K562 (cell line): ENCODE data around the gene TREH. TPM values are rescaled to one million over a fixed set of nuclear protein-coding genes. Genes with fewer than 3 reads are reported as not detected.
A peak's percentile ranks its signal among the peaks of the same experiment; 100 is the strongest.

Source experiments
- ATAC-seq: fragments of 200-7000 bp; cut with Tn5 transposase; 3 replicates; pipeline ENCODE4 v1.9.1; 2020; ENCODE audit warnings: moderate library complexity
- BruUV-seq: library from RNA; stranded (reverse); fragments of 400-500 nt; replicated peaks from 2 replicates; lab custom pipeline; 2021; lab: Mats Ljungman, UMichigan
- CTCF ChIA-PET: fragments of 300-600 bp; formaldehyde crosslinking; extraction: SDS; loops from one replicate; lab custom pipeline; 2021; ENCODE audit warnings: low intra/inter-chr PET ratio; lab: Yijun Ruan, JAX
- POLR2A ChIA-PET: fragments of 300-600, 350-650 bp; sonication (Branson Sonifier 250); formaldehyde crosslinking; extraction: SDS; loops from one replicate; lab custom pipeline; 2021; ENCODE audit warnings: antibody characterized with exemption, inconsistent platforms; lab: Yijun Ruan, JAX
- DNase-seq, 4 experiments: peaks; one replicate each; pipeline versions ENCODE4 v3.0.0 to v3.0.0-alpha.2; 2011 to 2018; ENCODE audit warnings: low spot score in 3 of 4, mixed read lengths in 3 of 4; ENCODE audit errors: extremely low read depth in 1 of 4
- FAIRE-seq: peaks from 2 replicates; lab custom pipeline; 2011; peaks lifted over from hg19 to GRCh38; lab: Jason Lieb, UNC
- H2AFZ ChIP-seq: 2 replicates; pipeline ENCODE4 v1.6.0; 2011; ENCODE audit warnings: low read depth, low read length, control low read depth, inconsistent platforms
- H3K27ac ChIP-seq: fragments of 200-600 bp; 3 replicates; pipeline ENCODE4 v1.8.0; 2011; ENCODE audit warnings: low read depth, mild to moderate bottlenecking, control low read depth, inconsistent platforms, low read length, moderate library complexity, mixed read lengths; ENCODE audit errors: extremely low read depth
- H3K27me3 ChIP-seq, 2 experiments: fragments of 300-600 bp in 1 of 2; 2 replicates in 1 of 2; 3 replicates in 1 of 2; pipeline versions ENCODE4 v1.6.0 to v1.8.0; 2011; ENCODE audit warnings: inconsistent platforms in 2 of 2, low read length in 2 of 2, mild to moderate bottlenecking in 1 of 2, mixed read lengths in 1 of 2, moderate library complexity in 1 of 2; ENCODE audit not compliant: control insufficient read depth in 2 of 2, insufficient read depth in 2 of 2
- H3K36me3 ChIP-seq: fragments of 300-600 bp; 3 replicates; pipeline ENCODE4 v1.8.0; 2011; ENCODE audit warnings: mild to moderate bottlenecking, low read length, inconsistent platforms; ENCODE audit not compliant: control insufficient read depth, insufficient read depth
- H3K4me1 ChIP-seq, 2 experiments: fragments of 200-600 bp in 1 of 2; replicated peaks in 1 of 2; 2 replicates in 1 of 2; 3 replicates in 1 of 2; pipeline versions ENCODE4 v1.5.1 to v1.8.0; 2011; ENCODE audit warnings: inconsistent platforms in 2 of 2, low read length in 2 of 2, mild to moderate bottlenecking in 1 of 2, mixed read lengths in 1 of 2, moderate library complexity in 1 of 2; ENCODE audit not compliant: control insufficient read depth in 2 of 2, insufficient read depth in 2 of 2
- H3K4me2 ChIP-seq: 2 replicates; pipeline ENCODE4 v1.6.1; 2011; ENCODE audit warnings: low read length, control low read depth, inconsistent platforms, mixed read lengths; ENCODE audit not compliant: insufficient read depth
- H3K4me3 ChIP-seq: fragments of 200-600 bp; sonication (generic), shearing (Covaris generic); 2 replicates; pipeline ENCODE4 v1.5.1; 2016; ENCODE audit warnings: control low read depth, inconsistent platforms
- H3K79me2 ChIP-seq: fragments of 200-600 bp; 3 replicates; pipeline ENCODE4 v1.8.0; 2011; ENCODE audit warnings: low read length, inconsistent platforms; ENCODE audit not compliant: control insufficient read depth, insufficient read depth
- H3K9ac ChIP-seq, 2 experiments: 2 replicates each; pipeline versions ENCODE4 v1.6.0 to v1.6.1; 2011; ENCODE audit warnings: low read depth in 2 of 2, low read length in 2 of 2, control low read depth in 1 of 2, inconsistent platforms in 1 of 2, mild to moderate bottlenecking in 1 of 2, mixed read lengths in 1 of 2; ENCODE audit not compliant: insufficient read depth in 1 of 2
- H3K9me1 ChIP-seq: one replicate; pipeline ENCODE4 v1.6.0; 2011; ENCODE audit warnings: inconsistent platforms, mild to moderate bottlenecking, low read length, moderate library complexity; ENCODE audit not compliant: control insufficient read depth, insufficient read depth
- H3K9me3 ChIP-seq: replicated peaks from 2 replicates; pipeline ENCODE4 v1.5.1; 2011; ENCODE audit warnings: low read depth, low read length, inconsistent platforms; ENCODE audit not compliant: control insufficient read depth, insufficient read depth
- H4K20me1 ChIP-seq: replicated peaks from 2 replicates; pipeline ENCODE4 v1.6.1; 2011; ENCODE audit warnings: low read length, inconsistent platforms, mixed read lengths; ENCODE audit not compliant: control insufficient read depth, insufficient read depth
- ELF2 ChIP-seq: fragments of 250-450 bp; sonication (Bioruptor Pico); IDR thresholded peaks from 2 replicates; pipeline ENCODE4 v1.5.0; 2021; ENCODE audit warnings: mild to moderate bottlenecking
- NCOA4 ChIP-seq: fragments of 450-650 bp; IDR thresholded peaks from 2 replicates; pipeline ENCODE4 v1.6.1; 2018; ENCODE audit warnings: mild to moderate bottlenecking; ENCODE audit not compliant: partially characterized antibody
- SOX6 ChIP-seq: fragments of 450-650 bp; IDR thresholded peaks from 2 replicates; pipeline ENCODE4 v1.6.1; 2014; ENCODE audit warnings: mild to moderate bottlenecking
- WGBS: fragments of 100-300 bp; shearing (Covaris generic); methylation state at CpG from one replicate; pipeline ENCODE4 v1.1.6; 2016; ENCODE audit warnings: low coverage, mixed read lengths; ENCODE audit not compliant: insufficient coverage; ENCODE audit errors: missing lambda C conversion rate; 5-methylcytosine and 5-hydroxymethylcytosine counted together
- in situ Hi-C: fragments of 300-500 bp; cut with MboI; formaldehyde crosslinking; loops from 4 replicates; pipeline ENCODE4 v1.15.0; 2018; ENCODE audit warnings: inconsistent platforms, mixed read lengths
- intact Hi-C: fragments of 100-400 bp; cut with micrococcal nuclease; formaldehyde crosslinking; loops from 2 replicates; pipeline ENCODE4 v1.14.2; 2022
- polyA plus RNA-seq, 8 experiments: library from polyadenylated mRNA; depleted of rRNA in 4 of 8; stranded (reverse) in 5 of 8; unstranded in 3 of 8; fragments of >200 nt; fragmentation: Nextera tagmentation in 2 of 8; fragmentation: Illumina TruSeq in 1 of 8; extraction: Ambion mirVana in 2 of 8; extraction: Trizol in 1 of 8; gene quantifications; 2 replicates each; pipeline versions ENCODE4 v1.2.1 to v1.2.3, GENCODE V29; 2011 to 2014; ENCODE audit warnings: inconsistent platforms in 1 of 8, missing spikeins in 1 of 8
- total RNA-seq, 7 experiments: library from RNA; depleted of rRNA in 6 of 7; stranded (reverse); fragments of >200 nt in 6 of 7; fragmentation: Illumina TruSeq in 2 of 7; extraction: Trizol in 2 of 7; gene quantifications; 2 replicates each; pipeline versions ENCODE4 v1.2.1 to v1.2.3, GENCODE V29; 2011 to 2021; ENCODE audit warnings: low replicate concordance in 1 of 7
- TF ChIP-seq, protein P1 (sequence below): IDR thresholded peaks from 2 replicates; pipeline ENCODE4 v1.6.1; 2014; ENCODE audit warnings: antibody characterized with exemption

The TREH gene
- total and polyA plus RNA-seq, 9 of the 15 experiments (the other 6 are each of a cell fraction or from before 2014, with no cell fraction given) = 0.09 to 0.20 (median 0.11) TPM; not detected in 6

DNA sequence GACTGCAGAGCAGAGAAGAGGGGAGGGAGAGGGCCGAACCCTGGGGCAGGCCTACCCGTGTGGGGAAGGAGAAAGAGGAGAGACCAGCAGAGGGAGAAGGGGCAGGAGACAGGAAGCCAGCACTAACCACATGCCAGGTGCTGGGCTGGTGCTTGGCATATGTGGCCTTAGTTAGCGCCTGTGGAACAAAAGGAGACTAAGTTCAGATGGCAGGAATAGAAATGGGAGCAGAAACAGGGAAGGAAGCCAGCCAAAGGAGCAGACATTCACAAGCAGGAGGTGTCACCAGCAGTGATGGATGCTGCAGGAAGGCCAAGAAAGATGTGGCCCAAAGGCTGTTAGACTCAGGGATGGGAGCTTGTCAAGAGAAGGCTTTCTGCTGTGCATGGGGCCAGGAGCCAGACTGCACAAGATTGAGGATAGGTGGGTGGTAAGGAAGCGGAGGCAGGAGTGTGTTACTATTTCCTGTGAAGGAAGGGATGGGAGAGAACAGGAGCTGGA, 26.7 kb downstream of the TREH start:
- ATAC-seq (no peak), DNase-seq (no peak), FAIRE-seq (no peak)
- intact Hi-C loops (loop anchor here (10.0 kb wide), 1 partner anchor 302 kb away; the partner anchor contains the start of gene UPK2), in situ Hi-C loops (no loop called here)
- Histone ChIP-seq H3K27me3 (no peaks in the 10 kb centered on the region), H3K36me3 (peaks cover 31% of the 10 kb centered on the region), H3K4me3 (no peak overlapping the region), H3K4me2 (no peak overlapping the region), H3K9me3 (no peaks in the 10 kb centered on the region), H3K27ac (no peak overlapping the region), H4K20me1 (no peaks in the 10 kb centered on the region), H3K79me2 (no peaks in the 10 kb centered on the region), H3K4me1 (peaks cover 0 to 2% of the 10 kb centered on the region in 2 experiments; a peak in 1 of 5 replicates), H3K9ac (no peak overlapping the region), H2AFZ (no peak overlapping the region), H3K9me1 (no peaks in the 10 kb centered on the region)
- ChIA-PET POLR2A (no interaction called here), CTCF (no interaction called here)
- no TSS peak for BruUV-seq
- WGBS = 58% methylated on average over 2 of the region's 4 CpGs
- TF ChIP-seq, protein P1, sequence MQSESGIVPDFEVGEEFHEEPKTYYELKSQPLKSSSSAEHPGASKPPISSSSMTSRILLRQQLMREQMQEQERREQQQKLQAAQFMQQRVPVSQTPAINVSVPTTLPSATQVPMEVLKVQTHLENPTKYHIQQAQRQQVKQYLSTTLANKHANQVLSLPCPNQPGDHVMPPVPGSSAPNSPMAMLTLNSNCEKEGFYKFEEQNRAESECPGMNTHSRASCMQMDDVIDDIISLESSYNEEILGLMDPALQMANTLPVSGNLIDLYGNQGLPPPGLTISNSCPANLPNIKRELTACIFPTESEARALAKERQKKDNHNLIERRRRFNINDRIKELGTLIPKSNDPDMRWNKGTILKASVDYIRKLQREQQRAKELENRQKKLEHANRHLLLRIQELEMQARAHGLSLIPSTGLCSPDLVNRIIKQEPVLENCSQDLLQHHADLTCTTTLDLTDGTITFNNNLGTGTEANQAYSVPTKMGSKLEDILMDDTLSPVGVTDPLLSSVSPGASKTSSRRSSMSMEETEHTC = no peak
- TF ChIP-seq ELF2 (CRISPR knock-in tag) = no peak

DNA sequence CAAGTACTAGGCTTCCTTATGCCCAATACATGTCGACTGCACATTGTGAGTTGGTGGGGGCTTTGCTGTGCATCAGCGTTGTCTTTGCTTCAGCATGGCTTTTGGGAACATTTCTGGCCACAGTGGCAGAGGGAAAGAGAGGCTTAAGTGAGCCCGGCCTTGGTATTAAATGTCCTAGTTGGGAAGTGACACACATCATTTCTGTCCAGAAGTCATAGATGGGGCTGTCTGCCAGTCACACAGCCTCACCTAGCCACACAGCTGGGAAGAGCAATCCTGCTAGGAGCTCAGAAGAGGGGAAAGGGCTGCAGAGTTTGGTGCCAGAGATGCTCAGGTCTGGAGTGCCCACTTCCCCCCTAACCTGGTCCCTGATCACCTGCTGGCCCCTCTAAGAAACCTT, 27.6 kb downstream of the TREH start:
- TF ChIP-seq SOX6 (no peak), NCOA4 (no peak)
- no peak overlapping the region for H3K27ac ChIP-seq
- no peaks in the 10 kb centered on the region for H3K9me3 ChIP-seq
- 42% methylated on average over 3 of the region's 3 CpGs for WGBS
- no peak overlapping the region for H2AFZ ChIP-seq
- H3K4me3 ChIP-seq = no peak overlapping the region
- CTCF ChIA-PET = no interaction called here
- H3K27me3 ChIP-seq = no peaks in the 10 kb centered on the region
- H3K79me2 ChIP-seq = no peaks in the 10 kb centered on the region
- H4K20me1 ChIP-seq = no peaks in the 10 kb centered on the region
- in situ Hi-C loops (no loop called here), intact Hi-C loops (loop anchor here (10.0 kb wide), 1 partner anchor 303 kb away; the partner anchor contains the start of gene UPK2)
- peaks cover 31% of the 10 kb centered on the region for H3K36me3 ChIP-seq
- H3K9me1 ChIP-seq = no peaks in the 10 kb centered on the region
- peak overlapping the region in 1 of 2 experiments; percentile 13; a peak in 1 of 4 replicates for H3K9ac ChIP-seq
- peaks cover 0 to 4% of the 10 kb centered on the region in 2 experiments; a peak in 1 of 5 replicates for H3K4me1 ChIP-seq
- DNase-seq (no peak), ATAC-seq (no peak), FAIRE-seq (no peak)
- no TSS peak for BruUV-seq
- H3K4me2 ChIP-seq = no peak overlapping the region
- POLR2A ChIA-PET = interaction anchor here (1.5 kb wide), 1 partner anchor 15 kb away, joined by 3 read pairs; no protein-coding TSS in a partner anchor
